ENCODE data around the gene NR3C2. TPM values are rescaled to one million over a fixed set of nuclear protein-coding genes. Genes with fewer than 3 reads are reported as not detected.

Gene NR3C2
- total and polyA plus RNA-seq, 8 donors: 2.0 to 36.4 (median 16.9) TPM

DNA sequence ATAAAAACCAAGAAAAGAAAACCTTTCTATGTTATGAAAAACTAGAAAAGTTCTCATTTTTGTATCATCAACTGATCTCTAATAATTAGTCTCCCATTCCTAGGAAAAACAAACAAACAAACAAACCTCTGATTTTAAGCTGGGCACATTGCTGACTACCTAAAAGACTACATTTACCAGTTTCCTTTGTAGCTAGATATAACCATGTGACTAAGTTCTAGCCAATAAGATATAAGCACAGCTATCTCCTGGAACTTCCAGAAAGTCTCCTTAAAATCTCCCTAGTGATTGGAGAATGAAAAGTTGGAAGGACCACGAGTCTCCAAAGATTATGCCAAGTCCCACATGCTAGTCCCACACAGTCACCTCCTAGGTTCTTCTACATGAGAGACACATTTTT, 108.9 kb downstream of the NR3C2 start:
- H3K4me1 ChIP-seq: no peaks in the 10 kb centered on the region
- H3K4me3 ChIP-seq: no peak overlapping the region
- WGBS, 5 donors: 76 to 89% (median 81%) methylated on average over 1 of the region's 1 CpG
- intact Hi-C loops (cut with DNase I; ENCODE audit: low total_unique reads): no loop called here
- H3K36me3 ChIP-seq: no peaks in the 10 kb centered on the region
- H3K27ac ChIP-seq: no peak overlapping the region
- no peaks in the 10 kb centered on the region for H3K9me3 ChIP-seq
- no peaks in the 10 kb centered on the region for H3K27me3 ChIP-seq
- TF ChIP-seq POLR2A (IDR thresholded peaks at IDR 0.05) (no peak), POLR2AphosphoS5 (IDR thresholded peaks at IDR 0.05) (no peak), EP300 (IDR thresholded peaks at IDR 0.05) (no peak)
- TF ChIP-seq, protein P1, sequence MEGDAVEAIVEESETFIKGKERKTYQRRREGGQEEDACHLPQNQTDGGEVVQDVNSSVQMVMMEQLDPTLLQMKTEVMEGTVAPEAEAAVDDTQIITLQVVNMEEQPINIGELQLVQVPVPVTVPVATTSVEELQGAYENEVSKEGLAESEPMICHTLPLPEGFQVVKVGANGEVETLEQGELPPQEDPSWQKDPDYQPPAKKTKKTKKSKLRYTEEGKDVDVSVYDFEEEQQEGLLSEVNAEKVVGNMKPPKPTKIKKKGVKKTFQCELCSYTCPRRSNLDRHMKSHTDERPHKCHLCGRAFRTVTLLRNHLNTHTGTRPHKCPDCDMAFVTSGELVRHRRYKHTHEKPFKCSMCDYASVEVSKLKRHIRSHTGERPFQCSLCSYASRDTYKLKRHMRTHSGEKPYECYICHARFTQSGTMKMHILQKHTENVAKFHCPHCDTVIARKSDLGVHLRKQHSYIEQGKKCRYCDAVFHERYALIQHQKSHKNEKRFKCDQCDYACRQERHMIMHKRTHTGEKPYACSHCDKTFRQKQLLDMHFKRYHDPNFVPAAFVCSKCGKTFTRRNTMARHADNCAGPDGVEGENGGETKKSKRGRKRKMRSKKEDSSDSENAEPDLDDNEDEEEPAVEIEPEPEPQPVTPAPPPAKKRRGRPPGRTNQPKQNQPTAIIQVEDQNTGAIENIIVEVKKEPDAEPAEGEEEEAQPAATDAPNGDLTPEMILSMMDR (IDR thresholded peaks at IDR 0.05): no peak
- DNase-seq: no peak

DNA sequence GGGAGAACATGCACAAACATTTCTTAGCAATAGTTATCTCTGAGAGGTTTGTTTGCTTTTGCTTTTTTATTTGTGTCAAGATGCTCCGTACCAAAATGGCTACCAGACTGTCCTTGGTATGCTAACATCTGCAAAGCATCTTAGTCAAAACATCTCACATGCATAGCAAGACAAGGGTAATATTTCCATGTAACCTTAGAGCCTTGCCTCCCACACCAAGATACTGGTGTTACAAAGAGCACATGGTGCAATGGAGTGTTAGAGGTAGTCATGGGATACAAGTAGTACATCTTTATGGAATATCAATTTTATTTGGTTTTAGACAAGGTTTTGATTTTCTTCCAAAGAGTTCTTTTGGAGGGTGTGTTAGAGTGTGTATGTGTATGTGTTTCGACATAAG, 109.7 kb downstream of the NR3C2 start:
- H3K27ac ChIP-seq: no peak overlapping the region
- no peak for TF ChIP-seq POLR2AphosphoS5 (IDR thresholded peaks at IDR 0.05)
- TF ChIP-seq, protein P1 (IDR thresholded peaks at IDR 0.05): no peak
- TF ChIP-seq EP300 (IDR thresholded peaks at IDR 0.05): no peak
- TF ChIP-seq POLR2A (IDR thresholded peaks at IDR 0.05): no peak
- H3K4me3 ChIP-seq: no peak overlapping the region
- WGBS, 5 donors: 81 to 93% (median 88%) methylated on average over 2 of the region's 2 CpGs
- peaks cover 0 to 8% (median 0%) of the 10 kb centered on the region in 4 donors for H3K4me1 ChIP-seq
- DNase-seq: no peak
- no peaks in the 10 kb centered on the region for H3K36me3 ChIP-seq
- intact Hi-C loops (cut with DNase I; ENCODE audit: low total_unique reads): no loop called here
- H3K27me3 ChIP-seq: no peaks in the 10 kb centered on the region
- H3K9me3 ChIP-seq: no peaks in the 10 kb centered on the region

DNA sequence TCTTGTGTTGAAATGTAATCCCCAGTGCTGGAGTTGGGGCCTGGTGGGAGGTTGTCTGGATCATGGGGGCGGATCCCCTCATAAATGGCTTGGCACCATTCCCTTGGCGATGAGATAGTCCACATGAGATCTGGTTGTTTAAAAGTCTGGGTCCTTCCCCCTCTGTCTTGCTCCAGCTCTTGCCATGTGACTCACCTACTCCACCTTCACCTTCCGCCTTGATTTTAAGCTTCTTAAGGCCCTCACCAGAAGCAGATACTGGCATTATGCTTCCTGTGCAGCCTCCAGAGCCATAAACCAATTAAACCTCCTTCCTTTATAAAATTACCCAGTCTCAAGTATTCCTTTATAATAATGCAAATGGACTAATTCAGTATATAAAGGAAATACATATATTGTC, 111.5 kb downstream of the NR3C2 start:
- intact Hi-C loops (cut with DNase I; ENCODE audit: low total_unique reads): no loop called here
- DNase-seq: no peak
- Histone ChIP-seq H3K4me3 (no peak overlapping the region), H3K27ac (no peak overlapping the region), H3K27me3 (no peaks in the 10 kb centered on the region), H3K9me3 (no peaks in the 10 kb centered on the region), H3K36me3 (no peaks in the 10 kb centered on the region), H3K4me1 (peaks cover 0 to 11% (median 0%) of the 10 kb centered on the region in 4 donors)
- WGBS, 5 donors: 93 to 98% (median 96%) methylated on average over 3 of the region's 3 CpGs
- TF ChIP-seq POLR2A (IDR thresholded peaks at IDR 0.05) (no peak), EP300 (IDR thresholded peaks at IDR 0.05) (no peak), POLR2AphosphoS5 (IDR thresholded peaks at IDR 0.05) (no peak)
- TF ChIP-seq, protein P1 (IDR thresholded peaks at IDR 0.05): no peak

DNA sequence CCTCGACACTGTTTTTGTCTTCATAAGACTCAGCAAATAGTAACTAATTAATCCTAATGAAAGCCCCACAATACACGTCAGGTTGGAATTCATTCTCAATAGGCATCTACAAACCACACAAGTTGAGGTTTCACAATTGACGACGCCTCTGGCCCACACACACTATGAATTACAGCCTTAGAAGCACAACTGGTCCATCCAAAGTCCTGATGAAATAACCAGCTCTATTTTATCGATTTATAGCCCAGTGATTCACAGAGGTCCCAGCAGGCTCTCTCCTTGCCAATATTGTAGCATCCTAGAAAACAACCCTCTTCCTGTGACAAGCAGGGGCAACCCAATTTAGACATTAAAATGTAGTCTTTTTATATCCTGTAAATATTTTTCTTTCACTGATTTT, 112.1 kb downstream of the NR3C2 start:
- 87 to 95% (median 92%) methylated on average over 5 of the region's 5 CpGs for WGBS, 5 donors
- Histone ChIP-seq H3K27me3 (no peaks in the 10 kb centered on the region), H3K36me3 (no peaks in the 10 kb centered on the region), H3K27ac (no peak overlapping the region), H3K4me3 (no peak overlapping the region), H3K4me1 (peaks cover 0 to 11% (median 0%) of the 10 kb centered on the region in 4 donors), H3K9me3 (no peaks in the 10 kb centered on the region)
- TF ChIP-seq POLR2A (IDR thresholded peaks at IDR 0.05): no peak
- TF ChIP-seq POLR2AphosphoS5 (IDR thresholded peaks at IDR 0.05): no peak
- no peak for TF ChIP-seq EP300 (IDR thresholded peaks at IDR 0.05)
- TF ChIP-seq, protein P1 (IDR thresholded peaks at IDR 0.05): no peak
- no peak for DNase-seq
- intact Hi-C loops (cut with DNase I; ENCODE audit: low total_unique reads): no loop called here

Data from stomach (tissue), 9 donors.